SKM-1 treated with dmso at 0.1 percent for 144 hours (cell line): ENCODE data around the gene DNAH3.
A peak's percentile ranks its signal among the peaks of the same experiment; 100 is the strongest.
"Not testable (repeated sequence)": the region's sequence is repeated elsewhere in the genome, so short reads cannot be mapped to it uniquely, and the experiment has no call there.

Experiments
- DNase-seq: peaks from one replicate; lab custom pipeline; 2025; ENCODE audit not compliant: unreplicated experiment; lab: John Stamatoyannopoulos, UW

The DNAH3 gene

DNA sequence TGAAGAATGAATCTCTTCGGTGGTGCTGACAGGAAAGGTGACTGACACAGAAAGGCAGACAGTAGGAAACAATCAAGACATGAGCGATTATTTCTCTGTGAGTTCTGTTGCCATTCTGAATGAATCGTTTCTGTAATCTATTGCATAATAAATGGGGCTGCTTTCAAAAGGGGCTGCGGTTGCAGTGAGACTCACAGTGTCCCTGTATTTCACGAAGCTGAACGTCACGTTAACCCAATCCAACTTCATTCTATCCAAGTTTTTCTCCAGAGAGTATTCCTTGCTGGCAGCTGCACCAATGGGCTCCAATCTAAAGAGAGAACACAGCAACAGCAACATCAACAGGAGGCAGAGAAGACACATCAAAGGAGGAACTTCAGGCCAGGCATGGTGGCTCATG, 75.4 kb downstream of the DNAH3 start:
- DNase-seq = peak; percentile 57

DNA sequence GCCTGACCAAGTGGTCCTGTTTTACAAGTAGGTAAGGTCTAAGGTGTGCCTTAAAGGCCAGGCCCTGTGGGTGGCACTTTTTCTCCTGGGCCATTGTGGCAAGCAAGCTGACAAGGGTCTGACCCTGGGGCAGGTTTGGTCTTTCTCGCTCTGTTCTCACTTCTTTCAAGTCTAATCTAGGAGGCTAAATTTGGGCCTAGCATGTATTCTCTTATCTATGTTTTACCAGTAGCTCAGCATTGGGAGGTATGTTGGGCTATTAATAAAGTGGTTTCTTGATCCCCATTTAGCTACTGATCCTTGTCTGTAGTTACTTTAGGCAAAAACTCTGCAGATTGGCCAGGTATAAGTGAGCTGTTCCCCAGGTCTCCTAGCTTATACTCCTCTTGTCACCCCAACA, 77.7 kb downstream of the DNAH3 start:
- DNase-seq = no peak

DNA sequence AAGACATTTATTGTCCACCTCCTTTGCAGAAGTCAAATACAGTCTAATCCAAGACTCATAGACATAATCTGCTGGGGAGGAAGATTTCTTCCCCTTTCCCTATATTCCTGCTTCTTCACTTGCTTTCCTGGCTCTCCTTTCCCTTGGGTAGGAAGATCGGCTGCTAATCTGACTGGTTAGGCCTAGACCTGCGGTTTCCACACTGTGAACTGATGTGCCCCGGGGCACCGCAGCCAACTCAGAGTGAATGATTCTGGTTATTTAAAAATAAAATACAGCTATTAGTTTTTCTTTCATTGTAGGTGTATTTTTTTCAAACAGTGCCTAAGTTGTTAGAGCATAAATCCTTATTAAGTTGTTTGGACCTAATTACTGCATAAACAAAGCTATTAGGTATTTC, 78.9 kb downstream of the DNAH3 start:
- no peak for DNase-seq

DNA sequence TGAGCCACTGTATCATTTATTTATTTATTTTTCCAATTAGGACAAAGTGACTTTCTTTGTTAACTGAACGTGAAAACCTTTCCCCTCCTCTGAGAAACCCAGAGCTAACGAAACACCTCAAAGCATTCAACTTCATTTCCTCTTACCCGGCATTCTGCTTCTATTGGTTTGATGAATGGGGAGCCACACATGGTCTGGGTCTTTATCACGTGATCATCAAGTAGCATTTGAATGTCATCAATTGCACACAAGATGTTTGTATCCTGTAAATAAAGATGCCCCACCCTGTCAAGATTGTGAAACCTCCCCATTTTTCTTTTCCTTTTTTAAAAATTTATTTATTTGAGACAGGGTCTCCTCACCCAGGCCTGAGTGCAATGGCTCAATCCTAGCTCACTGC, 80.1 kb downstream of the DNAH3 start:
- DNase-seq = no peak

DNA sequence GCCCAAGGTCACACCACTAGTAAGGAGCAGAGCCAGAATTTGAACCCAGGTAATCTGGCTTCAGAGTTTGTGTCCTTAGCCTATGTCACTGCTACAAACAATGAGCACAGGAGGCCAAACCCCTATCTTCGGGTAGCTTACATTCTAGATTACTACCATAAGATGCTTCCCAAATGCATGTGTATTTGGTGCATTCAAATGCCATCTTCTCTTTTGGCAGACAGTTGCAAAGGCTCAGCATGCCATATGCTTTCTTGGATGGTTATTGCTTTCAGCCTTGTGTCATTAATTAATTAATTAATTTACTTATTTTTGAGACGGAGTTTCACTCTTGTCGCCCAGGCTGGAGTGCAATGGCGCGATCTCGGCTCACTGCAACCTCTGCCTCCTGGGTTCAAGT, 80.7 kb downstream of the DNAH3 start:
- no peak for DNase-seq

DNA sequence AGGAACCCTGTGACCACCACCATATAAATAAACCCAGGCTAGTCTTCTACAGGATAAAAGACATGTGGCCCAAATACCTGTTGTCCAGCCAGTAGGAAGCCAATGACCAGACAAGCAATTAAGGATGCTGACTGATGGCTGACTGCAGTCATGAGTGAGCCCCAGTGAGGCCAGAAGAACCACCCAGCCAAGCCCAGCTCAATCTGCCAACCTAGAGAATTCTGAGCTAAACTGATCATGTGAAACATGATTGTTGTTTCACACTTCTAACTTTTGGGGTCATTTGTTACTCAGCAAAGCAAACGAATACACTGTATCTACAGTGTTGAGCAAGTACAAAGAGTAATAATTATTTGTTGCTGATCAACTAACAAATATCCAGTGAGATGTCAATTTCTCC, 86.4 kb downstream of the DNAH3 start:
- DNase-seq = no peak

DNA sequence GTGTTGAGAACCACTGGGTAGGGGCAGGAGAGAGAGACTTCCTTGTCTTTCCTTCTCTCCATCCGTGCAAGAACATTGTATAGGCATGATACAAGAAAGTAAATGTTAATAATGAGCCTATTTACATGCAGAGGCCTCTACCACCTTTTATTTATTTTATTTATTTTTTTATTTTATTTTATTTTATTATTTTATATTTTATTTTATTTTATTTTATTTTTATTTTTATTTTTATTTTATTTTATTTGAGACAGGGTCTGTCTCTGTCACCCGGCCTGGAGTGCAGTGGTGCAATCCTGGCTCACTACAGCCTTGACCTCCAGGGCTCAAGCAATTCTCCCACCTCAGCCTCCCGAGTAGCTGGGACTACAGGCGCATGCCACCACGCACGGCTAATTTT, 87.3 kb downstream of the DNAH3 start:
- not testable (repeated sequence) for DNase-seq

DNA sequence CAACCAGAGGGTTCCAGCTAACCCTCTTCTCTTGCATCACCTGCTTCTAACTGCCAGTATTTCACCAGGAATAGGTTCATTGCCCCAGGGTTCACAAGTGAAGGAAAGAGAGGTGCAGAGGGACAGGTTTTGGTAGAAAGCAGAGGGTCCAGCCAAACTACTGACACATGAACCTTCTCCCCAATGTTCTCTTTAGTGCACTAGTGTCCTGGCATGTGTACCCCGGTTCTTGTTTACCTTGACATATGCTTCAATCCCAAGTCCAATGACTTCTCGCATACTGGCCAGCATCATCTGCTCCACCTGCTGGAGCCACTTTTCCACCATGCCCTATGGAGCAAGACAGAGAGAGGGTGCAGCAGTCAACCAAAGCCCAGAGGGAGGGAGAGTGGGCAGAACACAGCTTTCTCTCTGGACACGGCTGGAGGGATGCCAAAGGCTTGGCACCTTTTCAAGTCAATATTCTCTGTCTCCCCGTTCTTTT, 90.6 kb downstream of the DNAH3 start:
- no peak for DNase-seq

DNA sequence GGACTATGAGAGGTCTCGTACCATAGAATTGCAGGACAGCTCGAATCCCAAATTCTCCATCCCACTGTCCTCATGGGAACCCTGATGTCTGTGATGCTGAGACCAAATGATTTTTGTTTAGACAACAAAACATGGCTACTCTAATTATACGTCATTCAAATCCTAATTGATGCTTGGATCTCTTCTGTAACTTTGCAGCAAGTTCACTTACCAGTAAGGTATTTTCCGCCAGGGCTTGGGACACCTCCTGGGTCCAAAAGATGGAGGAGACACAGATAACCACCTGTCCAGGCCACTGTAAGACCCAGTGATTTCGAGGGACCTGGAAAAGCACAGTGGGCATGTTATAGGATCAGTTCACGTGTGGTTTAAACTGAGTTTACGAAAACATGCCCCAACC, 92.8 kb downstream of the DNAH3 start:
- DNase-seq = no peak

DNA sequence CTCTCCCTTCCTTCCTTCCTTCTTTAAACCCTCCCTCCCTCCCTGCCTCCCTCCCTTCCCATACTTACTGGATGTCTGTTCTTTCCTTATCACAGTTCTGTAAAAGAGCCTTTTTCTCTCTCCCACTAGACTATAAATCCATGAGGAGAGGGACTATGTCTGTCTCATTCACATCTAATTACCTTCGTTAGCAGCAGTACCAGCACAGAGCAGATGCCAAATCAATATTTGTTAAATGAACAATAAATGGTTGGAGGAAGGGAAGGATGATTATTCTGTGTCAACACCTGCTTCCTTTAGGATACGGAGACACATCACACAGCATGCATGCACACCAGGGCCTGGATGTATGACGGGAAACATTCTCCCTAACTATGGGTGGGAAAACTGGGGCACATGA, 94.2 kb downstream of the DNAH3 start:
- DNase-seq = no peak

DNA sequence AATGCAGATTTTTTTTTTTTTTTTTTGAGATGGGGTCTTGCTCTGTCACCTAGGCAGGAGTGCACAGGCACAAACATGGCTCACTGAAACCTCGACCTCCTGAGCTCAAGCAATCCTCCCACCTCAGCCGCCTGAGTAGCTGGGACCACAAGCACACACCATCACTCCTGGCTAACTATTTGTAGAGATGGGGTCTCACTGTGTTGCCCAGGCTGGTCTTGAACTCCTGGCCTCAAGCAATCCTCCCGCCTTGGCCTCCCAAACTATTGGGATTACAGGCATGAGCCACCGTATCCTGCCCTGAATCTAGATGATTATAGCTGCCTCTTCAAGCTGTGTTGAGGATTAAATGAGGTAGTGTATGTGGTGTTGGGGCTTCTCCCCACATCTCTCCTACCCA, 94.9 kb downstream of the DNAH3 start:
- not testable (repeated sequence) for DNase-seq

DNA sequence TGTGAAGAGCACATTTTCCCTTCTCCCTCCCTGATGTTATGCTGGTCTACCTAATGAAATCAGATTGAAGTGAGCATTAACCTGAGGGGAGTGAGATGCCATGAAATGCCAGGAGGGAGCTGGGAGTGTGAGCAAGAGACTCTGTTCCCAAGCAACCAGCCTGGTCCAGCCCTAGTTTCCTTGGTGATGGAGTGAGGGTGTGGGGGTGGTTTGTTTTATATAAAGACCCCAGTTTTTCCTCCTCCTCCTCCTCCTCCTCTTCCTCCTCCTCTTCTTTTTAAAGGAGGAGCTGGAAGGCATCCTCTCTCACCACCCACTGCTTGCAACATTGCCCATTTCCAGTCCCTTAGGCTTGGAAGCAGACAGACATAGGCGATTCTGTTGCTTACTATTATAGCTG, 97.1 kb downstream of the DNAH3 start:
- DNase-seq = no peak

DNA sequence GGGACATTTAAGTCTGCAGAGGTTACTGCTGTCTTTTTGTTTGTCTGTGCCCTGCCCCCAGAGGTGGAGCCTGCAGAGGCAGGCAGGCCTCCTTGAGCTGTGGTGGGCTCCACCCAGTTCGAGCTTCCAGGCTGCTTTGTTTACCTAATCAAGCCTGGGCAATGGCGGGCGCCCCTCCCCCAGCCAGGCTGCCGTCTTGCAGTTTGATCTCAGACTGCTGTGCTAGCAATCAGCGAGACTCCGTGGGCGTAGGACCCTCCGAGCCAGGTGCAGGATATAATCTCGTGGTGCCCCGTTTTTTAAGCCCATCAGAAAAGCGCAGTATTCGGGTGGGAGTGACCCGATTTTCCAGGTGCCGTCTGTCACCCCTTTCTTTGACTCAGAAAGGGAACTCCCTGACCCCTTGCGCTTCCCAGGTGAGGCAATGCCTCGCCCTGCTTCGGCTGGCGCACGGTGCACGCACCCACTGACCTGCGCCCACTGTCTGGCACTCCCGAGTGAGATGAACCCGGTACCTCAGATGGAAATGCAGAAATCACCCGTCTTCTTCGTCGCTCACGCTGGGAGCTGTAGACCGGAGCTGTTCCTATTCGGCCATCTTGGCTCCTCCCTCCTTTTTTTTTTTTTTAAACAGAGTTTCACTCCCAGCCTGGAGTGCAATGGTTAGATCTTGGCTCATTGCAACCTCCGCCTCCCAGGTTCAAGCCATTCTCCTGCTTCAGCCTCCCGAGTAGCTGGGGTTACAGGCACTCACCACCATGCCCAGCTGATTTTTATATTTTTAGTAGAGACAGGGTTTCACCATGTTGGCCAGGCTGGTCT, 102.3 kb downstream of the DNAH3 start:
- not testable (repeated sequence) for DNase-seq

DNA sequence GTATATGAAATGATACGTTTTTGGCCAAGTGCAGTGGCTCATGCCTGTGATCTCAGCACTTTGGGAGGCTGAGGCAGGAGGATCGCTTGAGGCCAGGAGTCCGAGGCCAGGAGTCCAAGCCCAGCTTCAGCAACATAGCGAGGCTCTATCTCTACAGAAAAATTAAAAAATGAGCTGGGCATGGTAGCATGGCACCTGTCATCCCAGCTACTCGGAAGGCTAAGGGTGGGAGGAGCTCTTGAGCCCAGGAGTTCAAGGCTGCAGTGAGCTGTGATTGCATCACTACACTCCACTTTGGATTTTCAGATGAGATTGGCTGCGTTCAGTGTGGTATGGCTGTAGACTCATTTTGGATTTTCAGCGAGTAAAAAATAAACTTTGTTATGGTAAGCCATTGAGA, 112.4 kb downstream of the DNAH3 start:
- no peak for DNase-seq

DNA sequence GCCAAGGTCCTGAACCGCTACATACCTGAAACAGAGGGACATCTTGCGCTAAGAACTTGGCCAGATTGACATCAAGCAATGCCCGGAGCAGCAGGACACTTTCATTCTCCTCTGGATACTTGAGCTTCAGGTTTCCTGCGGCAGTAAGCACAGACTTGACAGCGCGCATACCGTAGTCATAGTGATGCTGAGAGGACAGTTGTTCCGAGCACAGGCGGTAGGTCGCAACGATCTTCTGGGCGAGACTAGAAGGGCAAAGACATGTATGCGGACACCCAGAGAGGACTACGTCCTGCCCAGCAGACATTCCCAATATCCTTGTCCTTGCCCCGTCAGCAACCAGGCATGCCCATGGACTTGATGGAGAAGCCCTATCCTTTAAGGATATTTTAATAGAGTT, 112.9 kb downstream of the DNAH3 start:
- DNase-seq = no peak

DNA sequence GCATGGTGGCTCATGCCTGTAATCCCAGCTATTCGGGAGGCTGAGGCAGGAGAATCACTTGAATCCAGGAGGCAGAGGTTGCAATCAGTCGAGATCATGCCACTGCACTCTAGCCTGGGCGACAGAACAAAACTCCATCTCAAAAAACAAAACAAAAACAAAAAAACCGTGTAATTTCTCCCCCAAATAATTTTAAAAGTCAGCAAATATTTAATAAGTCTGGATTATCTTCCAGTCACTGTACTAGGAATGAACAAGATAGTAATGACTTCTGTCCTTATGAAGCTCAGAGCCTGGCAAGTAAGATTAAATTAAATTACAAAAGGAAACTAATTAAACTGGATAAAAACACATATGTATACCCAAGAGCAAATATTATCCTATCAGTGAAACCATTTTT, 113.5 kb downstream of the DNAH3 start:
- DNase-seq = no peak

DNA sequence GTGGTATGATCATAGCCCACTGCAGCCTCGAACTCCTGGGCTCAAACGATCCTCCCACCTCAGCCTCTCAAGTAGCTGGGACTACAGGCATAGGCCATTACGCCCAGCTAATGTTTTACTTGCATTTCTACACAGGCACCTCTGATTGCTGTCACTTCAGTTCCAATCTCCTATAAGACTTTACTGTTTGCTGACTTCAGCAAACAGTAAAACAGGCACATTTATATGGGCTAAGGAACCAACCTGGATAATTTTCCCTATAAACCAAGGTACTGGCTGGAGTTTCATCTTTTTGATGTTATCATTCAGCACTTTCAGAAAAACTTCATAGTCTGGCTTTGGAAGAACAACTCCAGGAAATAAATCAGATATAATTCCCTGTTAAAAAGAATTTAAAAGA, 114.2 kb downstream of the DNAH3 start:
- no peak for DNase-seq

DNA sequence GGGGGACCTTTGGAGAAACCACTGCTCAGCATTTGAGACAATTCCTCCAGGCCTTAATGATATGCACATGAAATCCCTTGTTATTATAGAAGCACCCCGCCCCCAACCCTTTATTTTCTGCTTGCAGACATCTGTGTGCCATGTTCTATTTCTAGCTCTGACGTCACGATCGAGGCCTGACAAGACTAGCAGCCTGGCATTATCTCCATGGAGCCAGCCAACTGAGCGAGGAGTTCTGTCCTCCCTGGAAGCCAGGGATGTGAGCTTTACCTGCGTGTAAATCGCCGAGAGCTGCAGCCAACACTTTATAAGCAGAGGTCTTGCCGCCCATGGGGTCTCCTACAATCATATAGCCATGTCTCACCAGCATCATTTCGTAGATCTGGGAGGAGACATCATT, 116.9 kb downstream of the DNAH3 start:
- no peak for DNase-seq

DNA sequence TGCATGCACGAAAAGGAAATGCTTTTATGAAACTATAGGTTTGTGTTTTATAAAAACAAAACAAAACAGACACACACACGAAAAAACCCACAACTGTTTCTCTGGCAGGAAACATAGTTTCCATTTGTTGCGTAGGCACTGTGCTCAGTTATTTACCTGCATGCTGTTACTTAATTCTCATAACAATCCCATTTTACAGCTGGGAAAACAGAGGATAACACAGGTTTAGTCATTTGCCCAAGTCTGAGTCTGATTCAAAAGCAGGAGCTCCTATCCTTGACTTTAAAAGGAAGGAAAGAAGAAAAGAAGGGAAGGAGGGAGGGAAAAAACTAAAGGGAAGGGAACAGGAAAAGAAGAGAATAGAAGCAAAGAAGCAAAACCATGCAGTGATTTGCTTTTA, 117.4 kb downstream of the DNAH3 start:
- DNase-seq = no peak

DNA sequence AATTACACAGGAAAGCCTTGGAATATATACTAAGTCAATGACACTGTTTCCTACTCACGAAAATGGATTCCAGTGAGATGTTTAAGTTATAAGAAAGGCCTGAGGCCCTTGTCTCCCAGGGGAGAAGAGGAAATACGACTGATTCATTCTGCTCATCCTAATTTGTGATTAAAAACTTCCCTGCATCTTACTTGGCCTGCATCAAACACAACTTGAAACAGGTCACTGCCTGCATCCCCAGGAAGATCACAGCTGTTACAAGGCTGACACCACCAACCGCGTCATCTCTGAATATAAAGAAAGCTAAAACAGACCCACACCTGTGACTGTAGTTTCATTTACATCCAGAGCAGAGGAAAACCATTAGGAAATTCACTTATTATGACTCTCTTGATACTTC, 121.9 kb downstream of the DNAH3 start:
- DNase-seq = no peak

DNA sequence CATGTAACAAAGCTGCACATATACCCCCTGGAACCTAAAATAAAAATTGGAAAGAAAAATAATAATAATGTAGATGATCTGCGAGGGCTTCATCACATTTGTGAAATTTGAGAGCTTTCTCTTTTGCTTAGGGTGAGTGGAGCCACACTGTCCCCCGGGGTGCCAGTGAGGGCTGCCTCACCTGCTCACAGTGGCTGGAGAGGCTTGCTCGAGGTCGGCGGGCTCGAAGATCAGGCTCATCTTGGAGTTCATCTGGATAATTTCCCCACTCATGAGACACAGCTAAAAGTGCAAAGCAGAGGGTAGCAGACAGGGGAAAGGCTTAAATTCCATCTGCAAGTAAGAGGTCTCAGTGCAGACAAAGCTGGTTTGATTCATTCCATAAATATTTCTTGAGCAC, 123.8 kb downstream of the DNAH3 start:
- DNase-seq = no peak

DNA sequence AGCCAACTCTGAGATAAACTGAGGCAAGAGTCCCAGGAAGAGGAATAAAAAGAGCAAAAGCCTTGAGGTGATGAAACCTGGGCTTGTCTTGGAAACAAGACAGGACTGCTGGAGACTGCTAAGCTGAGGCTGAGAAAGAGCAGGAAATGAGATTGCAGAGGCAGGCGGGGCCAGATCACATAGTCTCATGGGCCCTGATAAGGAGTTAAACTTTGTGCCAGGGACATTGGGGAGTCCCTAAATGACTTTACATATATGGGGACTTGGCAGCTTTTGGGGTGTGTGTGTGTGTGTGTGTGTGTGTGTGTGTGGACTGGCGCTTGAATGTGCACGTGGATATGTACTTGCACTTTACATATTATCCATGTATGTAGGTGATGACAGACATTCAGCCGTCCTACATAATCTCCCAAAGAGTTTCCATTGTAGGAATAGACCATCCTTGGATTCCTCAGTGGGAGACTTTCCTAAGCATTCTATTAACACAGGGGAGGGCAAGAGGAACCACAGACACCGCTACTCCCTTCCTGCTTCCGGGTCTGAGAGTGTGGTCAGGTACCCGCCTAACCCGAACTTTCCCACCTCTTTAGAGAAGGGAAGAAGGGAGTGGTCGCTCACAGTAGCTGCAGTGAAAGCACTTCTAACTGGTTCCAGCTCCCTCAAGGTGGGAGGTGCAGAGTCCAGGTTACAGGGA, 127.0 kb downstream of the DNAH3 start:
- no peak for DNase-seq

DNA sequence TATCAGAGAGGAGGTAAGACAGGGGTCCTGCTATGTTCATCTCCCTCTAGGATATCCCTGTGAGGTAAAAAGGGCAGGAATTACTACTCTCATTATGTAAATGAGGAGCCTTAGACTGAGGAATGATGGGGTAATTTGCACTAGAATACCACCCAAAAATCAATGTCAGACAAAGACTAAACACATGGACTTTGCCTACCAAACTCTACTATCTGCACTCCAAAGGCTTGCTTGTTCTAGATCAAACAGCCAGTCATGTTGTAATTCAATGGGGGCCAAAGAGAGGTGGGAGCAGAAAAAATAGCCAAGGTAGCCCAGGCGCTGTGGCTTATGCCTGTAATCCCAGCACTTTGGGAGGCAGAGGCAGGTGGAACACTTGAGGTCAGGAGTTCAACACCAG, 129.3 kb downstream of the DNAH3 start:
- DNase-seq = no peak
